Pancreas (tissue), 10 donors: ENCODE results near the gene METAP1D. TPM values are rescaled to one million over a fixed set of nuclear protein-coding genes. Genes with fewer than 3 reads are reported as not detected.

Experiments used
- ATAC-seq, 4 donors: fragments of 200-7000 bp; cut with Tn5 transposase; one replicate each; pipeline versions ENCODE4 v1.8.0 to v1.9.1; 2020; ENCODE audit warnings: mild to moderate bottlenecking in 4 of 4, moderate library complexity in 4 of 4
- DNase-seq, 6 donors: peaks; one replicate each; pipeline ENCODE4 v3.0.0-alpha.2; 2020
- FAIRE-seq: peaks from 2 replicates; lab custom pipeline; 2012; peaks lifted over from hg19 to GRCh38; lab: Jason Lieb, UNC
- H3K27ac ChIP-seq, 4 donors: fragments of 200-600 bp; sonication (generic); 1 replicate in 3 of 4; 2 replicates in 1 of 4; pipeline versions ENCODE4 v1.5.0 to v1.8.0; 2020
- H3K27me3 ChIP-seq, 4 donors: fragments of 200-600 bp; one replicate each; pipeline ENCODE4 v1.8.0; 2021
- H3K36me3 ChIP-seq, 3 donors: fragments of 200-600 bp; sonication (generic) in 1 of 3; one replicate each; pipeline versions ENCODE4 v1.5.0 to v1.8.0; 2020 to 2021
- H3K4me1 ChIP-seq, 3 donors: fragments of 200-600 bp; one replicate each; pipeline ENCODE4 v1.8.0; 2021
- H3K4me3 ChIP-seq, 4 donors: fragments of 200-600 bp; sonication (generic) in 2 of 4; one replicate each; pipeline versions ENCODE4 v1.5.0 to v1.8.0; 2020 to 2021
- H3K9me3 ChIP-seq, 4 donors: fragments of 200-600 bp; one replicate each; pipeline ENCODE4 v1.8.0; 2021
- CTCF ChIP-seq, 4 donors: fragments of 200-600 bp; sonication (generic) in 3 of 4; IDR thresholded peaks; one replicate each; pipeline versions ENCODE4 v1.5.0 to v1.8.0; 2021; ENCODE audit warnings: antibody characterized with exemption in 4 of 4
- WGBS, 2 donors: extraction: QIAGEN DNeasy Blood & Tissue Kit; methylation state at CpG; one replicate each; pipeline ENCODE4 v1.1.7; 2013; 5-methylcytosine and 5-hydroxymethylcytosine counted together
- intact Hi-C, 3 donors: fragments of 100-400 bp; cut with DNase I; formaldehyde crosslinking; loops; one replicate each; pipeline versions ENCODE4 v1.11.1 to v1.14.2; 2022
- polyA plus RNA-seq, 2 donors: library from polyadenylated mRNA; stranded (reverse); fragments of 200-250 nt; gene quantifications; one replicate each; pipeline ENCODE4 v1.2.3, GENCODE V29; 2013
- total RNA-seq, 6 donors: library from RNA; stranded (reverse); fragmentation: NEBNext Ultra II Directional in 4 of 6; extraction: Animal tissue kit (Norgen Biotek cat#: 25700) in 4 of 6; gene quantifications; one replicate each; pipeline versions ENCODE4 v1.2.1 to v1.2.4, GENCODE V29; 2021 to 2023
- donor health status: healthy with polysubstance abuse.
- donor health status: DM: no; HTN: no; CAD: no; lungs with moderate emphysema.
- donor health status: DM: no; HTN: no; CAD: no.
- donor health status: control.
- donor health status: control.
- donor health status: Bipolar disorder and iron deficiency.
- donor health status: DM: yes; HTN: yes; CAD: no.
- donor health status: DM: no; HTN: no; CAD: no.
- donor health status: DM: no; HTN: no; CAD: no.
- donor health status: DM: yes; HTN: yes; CAD: no.

METAP1D gene
- total and polyA plus RNA-seq, 8 donors, result 3.0 to 11.4 (median 4.6) TPM

- DNase-seq (peak in 1 of 6 donors; percentile 74), ATAC-seq (peak in 3 of 4 donors; percentile 8 to 13 (median 9)), FAIRE-seq (no peak)
- Histone ChIP-seq H3K36me3 (no peaks in the 10 kb centered on the region), H3K4me1 (peaks cover 0 to 24% (median 4%) of the 10 kb centered on the region in 3 donors), H3K9me3 (no peaks in the 10 kb centered on the region), H3K27me3 (peaks cover 3 to 92% (median 32%) of the 10 kb centered on the region in 4 donors), H3K4me3 (peak within 1 kb of the TSS in 3 of 4 donors; percentile 7 to 51 (median 11)), H3K27ac (no peak within 1 kb of the TSS)
- TF ChIP-seq CTCF (IDR thresholded peaks at IDR 0.05), result no peak
- intact Hi-C loops, result no loop called here
- WGBS, 2 donors, result 8 to 10% methylated on average over 32 to 34 of the region's 34 CpGs
Measured at GRCh38 chr2:172085460-172086159, 85.9 kb downstream of the METAP1D start, which contains the start of gene DLX1. TSS of gene DLX1 (plus strand) at chr2:172085507. CDS start at chr2:172085678, 171 bp downstream.

- Histone ChIP-seq H3K4me3 (no peak overlapping the region), H3K27ac (no peak overlapping the region), H3K36me3 (no peaks in the 10 kb centered on the region), H3K9me3 (no peaks in the 10 kb centered on the region), H3K27me3 (peaks cover 3 to 93% (median 34%) of the 10 kb centered on the region in 4 donors), H3K4me1 (peaks cover 0 to 24% (median 4%) of the 10 kb centered on the region in 3 donors)
- peak in 3 of 4 donors; percentile 56 to 68 (median 66) for ATAC-seq
- 10% methylated on average over 54 of the region's 54 CpGs for WGBS, 2 donors
- peak in 3 of 6 donors; percentile 25 to 75 (median 74) for DNase-seq
- intact Hi-C loops, result no loop called here
- no peak for TF ChIP-seq CTCF (IDR thresholded peaks at IDR 0.05)
- FAIRE-seq, result no peak
Measured at GRCh38 chr2:172086241-172087206, 86.8 kb downstream of the METAP1D start.

GRCh38 chr2:172087207-172087779 lies 87.5 kb downstream of the METAP1D start:
- no peak overlapping the region for H3K4me3 ChIP-seq
- peaks cover 8 to 93% (median 31%) of the 10 kb centered on the region in 4 donors for H3K27me3 ChIP-seq
- no peaks in the 10 kb centered on the region for H3K9me3 ChIP-seq
- DNase-seq, result no peak
- TF ChIP-seq CTCF (IDR thresholded peaks at IDR 0.05), result no peak
- peaks cover 0 to 24% (median 4%) of the 10 kb centered on the region in 3 donors for H3K4me1 ChIP-seq
- ATAC-seq, result no peak
- H3K27ac ChIP-seq, result no peak overlapping the region
- WGBS, 2 donors, result 16 to 20% methylated on average over 30 to 31 of the region's 31 CpGs
- no peak for FAIRE-seq
- intact Hi-C loops, result no loop called here
- no peaks in the 10 kb centered on the region for H3K36me3 ChIP-seq

GRCh38 chr2:172087780-172088244 lies 88.1 kb downstream of the METAP1D start:
- Histone ChIP-seq H3K4me1 (peaks cover 0 to 24% (median 4%) of the 10 kb centered on the region in 3 donors), H3K27me3 (peaks cover 7 to 93% (median 28%) of the 10 kb centered on the region in 4 donors), H3K4me3 (no peak overlapping the region), H3K9me3 (no peaks in the 10 kb centered on the region), H3K36me3 (no peaks in the 10 kb centered on the region), H3K27ac (no peak overlapping the region)
- peak in 1 of 6 donors; percentile 60 for DNase-seq
- no peak for TF ChIP-seq CTCF (IDR thresholded peaks at IDR 0.05)
- intact Hi-C loops, result no loop called here
- no peak for FAIRE-seq
- 12 to 13% methylated on average over 23 of the region's 23 CpGs for WGBS, 2 donors
- no peak for ATAC-seq
